Hair follicular keratinocyte (primary cell): Measurements from ENCODE around the gene HAVCR2. TPM values are rescaled to one million over a fixed set of nuclear protein-coding genes. Genes with fewer than 3 reads are reported as not detected.

Source experiments
- total RNA-seq: library from RNA; depleted of rRNA; stranded (reverse); fragments of >200 nt; gene quantifications from 2 replicates; pipeline ENCODE4 v1.2.3, GENCODE V29; 2015

The HAVCR2 gene
- total RNA-seq: not detected in 2 replicates

GRCh38 chr5:157108976-157109375 lies at the start of gene HAVCR2:
Gene HAVCR2 (minus strand): TSS chr5:157109044. CDS start chr5:157108983, 61 bp downstream.

DNA sequence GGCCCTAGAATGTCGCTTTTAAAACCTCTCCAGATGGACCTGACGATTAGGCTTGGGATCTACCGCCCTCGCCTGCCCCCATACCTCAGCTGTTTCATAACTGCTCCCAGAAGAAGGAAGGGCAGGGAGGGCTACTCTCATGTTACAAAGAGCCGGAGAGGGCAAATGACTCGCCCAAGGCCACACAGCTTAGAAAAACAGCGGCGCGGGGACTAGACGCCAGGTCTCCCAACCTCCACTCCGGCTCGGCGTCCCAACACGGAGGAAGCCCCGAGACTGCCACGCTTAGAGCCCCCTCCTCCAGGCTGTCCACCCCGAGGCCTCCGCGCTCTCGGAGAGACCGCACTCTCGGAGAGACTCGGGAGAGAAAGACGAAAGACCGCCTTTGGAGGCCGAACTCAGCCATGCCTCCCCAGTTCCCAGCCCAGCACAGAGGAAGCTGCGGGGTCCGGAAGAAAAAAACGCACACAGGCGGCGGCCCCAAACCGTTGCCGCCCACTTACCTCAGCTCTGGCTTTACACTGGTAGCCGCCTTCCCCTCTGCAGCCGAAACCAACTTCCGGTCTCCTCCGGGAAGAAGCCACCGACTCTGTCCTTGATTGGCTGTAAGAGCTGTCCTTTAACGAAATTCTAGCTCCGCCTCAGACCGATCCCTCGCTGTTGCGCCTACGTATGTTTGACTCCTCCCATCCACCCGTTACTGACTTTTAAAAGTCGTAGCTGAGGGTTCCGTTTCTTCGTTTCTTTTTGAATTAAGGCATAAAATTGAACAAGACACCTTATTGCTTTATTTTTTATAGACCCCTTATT lies 33.7 kb upstream of the HAVCR2 start, which contains the start of gene MED7:
MED7 (minus strand) TSS at position 549 of the 810 bp plus-strand sequence. CDS start 3,434 bp downstream, outside the sequence.

GRCh38 chr5:157059093-157059539 lies 49.7 kb downstream of the HAVCR2 start, which contains the start of gene HAVCR1:
Gene HAVCR1 (minus strand): TSS chr5:157059116. CDS start chr5:157057943, 1,173 bp downstream.

Other genes with a start within 250 kb of the HAVCR2 start
- gene TIMD4, start 145.8 kb downstream of the HAVCR2 start, total RNA-seq: not detected in 2 replicates
- not detected in 2 replicates for gene HAVCR1, start 49.9 kb downstream of the HAVCR2 start, total RNA-seq
- 9.4 and 12.8 TPM in 2 replicates for gene MED7, start 33.8 kb upstream of the HAVCR2 start, total RNA-seq
- gene GARIN3, start 57.2 kb upstream of the HAVCR2 start, total RNA-seq: not detected in 2 replicates
- not detected in 2 replicates for gene ITK, start 71.8 kb upstream of the HAVCR2 start, total RNA-seq
- gene CYFIP2, start 157.1 kb upstream of the HAVCR2 start, total RNA-seq: 0.86 and 5.6 TPM in 2 replicates